Suppressor macrophage treated with lipopolysaccharide for 4 hours (primary cell): Measurements from ENCODE around the gene ACAP2.

Experiments
- DNase-seq: peaks from one replicate; pipeline ENCODE4 v3.0.0-alpha.2; 2020

The ACAP2 gene

GRCh38 chr3:195258449-195259153, 184.2 kb downstream of the ACAP2 start:
- no peak for DNase-seq

DNA sequence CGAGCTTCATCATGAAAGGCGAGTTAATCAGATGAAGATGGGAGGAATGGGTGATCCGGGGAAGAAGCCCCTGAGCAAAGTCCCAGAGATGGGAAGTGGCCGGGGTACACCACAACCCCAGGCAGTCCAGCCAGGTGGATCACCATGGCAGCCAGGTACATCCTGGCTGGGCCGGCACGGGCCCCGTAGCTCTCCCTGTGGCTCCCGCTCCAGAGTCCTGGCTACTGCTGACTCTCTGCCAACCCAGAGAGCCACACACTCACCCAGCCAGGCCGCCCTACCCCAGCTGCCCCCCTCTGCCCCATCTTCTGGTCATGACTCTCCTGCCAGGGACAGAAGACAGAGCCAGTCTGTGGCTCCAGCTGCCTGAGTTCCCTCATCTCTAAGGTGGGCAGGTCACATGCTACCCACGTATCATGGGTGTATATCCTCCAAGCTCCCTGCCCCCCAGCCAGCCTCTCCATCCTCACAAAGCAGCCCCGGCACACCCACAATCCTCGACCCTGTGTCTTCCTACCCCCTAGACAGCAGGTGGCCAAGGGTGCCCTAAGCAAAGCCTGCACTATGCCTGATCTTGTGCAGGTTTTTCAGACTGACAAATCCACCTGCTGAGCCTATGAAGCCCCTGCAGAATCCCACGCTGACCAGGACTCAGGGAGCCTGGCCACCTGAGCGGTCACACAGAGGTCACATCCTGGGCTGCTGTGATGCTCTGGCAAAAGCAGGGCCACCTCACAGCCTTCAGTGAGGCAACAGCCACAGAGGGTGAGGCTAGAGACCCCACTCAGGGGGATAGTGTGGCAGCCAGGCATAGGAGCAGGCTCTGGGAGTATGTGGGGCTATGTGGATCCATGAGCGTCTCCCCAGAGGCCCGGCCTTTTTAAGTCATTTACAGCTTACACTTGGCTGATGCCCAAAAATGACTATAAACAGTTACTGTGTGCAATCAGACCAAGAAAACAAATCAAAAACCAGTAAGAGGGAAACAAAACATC, 185.1 kb downstream of the ACAP2 start:
- no peak for DNase-seq

GRCh38 chr3:195256639-195257453, 186.0 kb downstream of the ACAP2 start:
- no peak for DNase-seq

DNA sequence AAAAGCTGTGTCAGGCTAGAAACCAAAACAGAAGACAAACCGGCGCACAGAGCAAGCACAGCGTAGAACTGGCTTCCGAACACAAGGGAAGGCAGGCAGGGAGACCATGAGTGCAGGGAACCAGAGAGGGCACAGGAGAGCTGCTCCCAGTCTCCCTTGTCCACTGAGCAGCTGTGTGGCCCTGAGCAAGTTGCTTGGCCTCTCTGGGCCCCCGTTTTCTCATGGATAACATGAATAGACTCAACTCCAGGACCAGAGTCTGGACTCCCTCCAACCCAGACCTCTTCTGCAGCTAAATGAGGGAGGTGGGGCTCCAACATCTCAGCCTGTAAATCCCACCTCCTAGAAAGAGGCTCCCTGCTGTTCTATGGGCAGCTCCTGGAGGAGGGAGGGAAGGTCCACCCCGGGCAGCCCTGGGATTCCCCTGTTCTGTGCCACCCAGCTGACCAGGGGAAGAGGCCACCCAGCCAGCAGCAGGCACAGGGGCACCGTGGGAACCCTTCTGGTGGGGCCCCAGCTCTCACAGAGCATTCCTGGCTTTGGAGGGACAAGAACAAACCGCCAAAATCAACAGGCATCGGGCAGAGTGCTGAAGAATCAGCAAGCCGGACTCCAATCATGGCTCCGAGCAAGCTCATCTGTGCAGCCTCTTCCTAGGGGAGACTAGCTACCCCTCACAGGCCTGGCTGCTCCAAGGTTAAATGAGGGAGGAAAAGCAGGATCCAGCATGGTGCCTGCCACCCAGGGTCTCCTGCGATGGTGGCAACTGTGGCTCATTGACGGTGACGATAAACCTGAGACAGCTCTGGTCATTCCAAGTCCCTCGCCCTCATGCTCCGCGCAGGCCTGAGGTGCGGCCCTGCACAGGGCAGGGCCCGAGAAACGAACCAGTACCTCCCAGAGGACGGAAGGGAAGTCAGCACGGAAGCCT, 187.0 kb downstream of the ACAP2 start:
- DNase-seq: no peak

DNA sequence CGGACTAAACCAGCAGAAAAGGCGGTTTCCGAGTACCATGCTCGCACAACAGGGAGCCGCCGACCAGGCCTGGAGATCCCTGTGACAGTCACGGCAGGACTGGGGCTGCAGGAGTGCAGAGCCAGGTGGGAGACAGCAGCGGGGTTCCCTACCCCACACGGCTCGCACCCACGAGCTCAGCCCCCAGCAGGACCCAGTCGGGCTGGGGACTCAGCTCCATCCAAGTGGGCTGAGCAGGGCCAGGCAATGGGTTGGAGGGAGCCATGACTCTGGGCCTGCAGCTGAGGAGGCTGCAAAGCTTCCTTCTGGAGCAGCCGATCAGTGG, 187.7 kb downstream of the ACAP2 start:
- no peak for DNase-seq

- no peak for DNase-seq
These were observed 188.2 kb downstream of the ACAP2 start for GRCh38 chr3:195254454-195255175.

GRCh38 chr3:195253923-195254432, 188.8 kb downstream of the ACAP2 start:
- DNase-seq: no peak

DNA sequence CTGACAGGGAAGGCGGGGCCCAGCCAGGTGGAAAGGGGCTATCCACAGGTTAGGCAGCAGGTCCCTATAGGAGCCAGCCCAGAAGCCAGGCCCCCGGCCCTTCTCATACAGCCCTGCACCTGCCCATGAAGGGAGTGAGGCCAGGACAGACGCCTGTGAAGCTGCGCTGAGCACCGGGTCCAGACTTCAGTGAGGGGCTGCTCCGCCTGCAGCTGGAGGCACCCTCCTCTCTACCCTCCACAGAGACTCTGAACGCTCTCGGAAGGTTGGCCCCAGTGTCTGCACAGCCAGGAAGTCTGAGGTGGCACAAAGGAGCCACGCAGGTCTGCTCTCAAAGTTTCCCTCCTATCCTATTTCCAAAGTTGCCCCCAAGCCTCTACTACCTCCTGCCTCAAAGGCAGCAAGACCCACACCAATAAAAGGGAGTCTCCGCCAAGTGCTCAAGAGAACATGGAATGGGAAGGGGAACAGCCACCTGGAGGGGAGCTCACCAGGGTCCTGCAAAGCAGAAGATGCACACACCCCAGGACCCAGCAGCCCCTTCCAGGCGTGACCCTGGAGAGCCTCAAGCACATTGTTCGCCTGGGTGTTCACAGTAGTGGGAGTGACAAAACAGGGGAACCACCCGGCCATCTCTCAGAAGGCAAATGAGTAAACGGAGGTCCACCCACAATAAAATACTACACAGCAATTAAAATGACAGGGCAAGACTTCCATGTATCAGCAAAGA, 191.3 kb downstream of the ACAP2 start:
- no peak for DNase-seq

DNA sequence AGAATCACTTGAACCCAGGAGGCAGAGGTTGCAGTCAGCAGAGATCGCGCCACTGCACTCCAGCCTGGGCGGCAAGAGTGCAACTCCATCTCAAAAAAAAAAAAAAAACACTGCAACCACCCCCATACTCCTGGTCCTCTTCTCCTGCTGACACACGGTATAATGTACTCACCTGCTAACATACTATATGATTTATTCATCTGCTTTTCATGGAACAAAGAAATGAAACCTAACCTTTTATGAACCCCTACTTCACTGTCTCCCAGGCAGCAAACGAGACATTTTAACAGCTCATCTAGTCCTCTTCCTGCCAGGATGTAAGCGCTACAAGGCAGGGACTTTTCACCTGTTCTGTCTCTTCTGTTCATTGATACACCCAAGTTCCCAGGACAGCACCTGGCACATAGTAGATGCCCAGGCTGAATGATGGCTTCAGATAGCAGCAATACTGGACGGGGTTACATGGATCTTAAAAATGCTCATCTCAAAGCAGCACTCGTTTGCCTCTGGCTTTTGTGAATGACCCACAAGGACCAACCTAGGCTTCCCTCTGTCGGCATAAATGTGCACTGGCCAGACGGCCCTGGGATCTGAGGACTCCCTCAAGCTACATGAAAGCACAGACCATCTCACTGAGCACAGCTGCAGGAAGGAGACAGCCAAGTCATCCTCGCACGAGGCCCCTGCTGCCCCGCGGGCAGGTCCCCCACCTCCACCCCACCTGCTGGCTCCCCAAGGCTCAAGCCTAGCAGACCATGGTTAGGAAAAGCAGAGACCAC, 192.2 kb downstream of the ACAP2 start:
- no peak for DNase-seq

DNA sequence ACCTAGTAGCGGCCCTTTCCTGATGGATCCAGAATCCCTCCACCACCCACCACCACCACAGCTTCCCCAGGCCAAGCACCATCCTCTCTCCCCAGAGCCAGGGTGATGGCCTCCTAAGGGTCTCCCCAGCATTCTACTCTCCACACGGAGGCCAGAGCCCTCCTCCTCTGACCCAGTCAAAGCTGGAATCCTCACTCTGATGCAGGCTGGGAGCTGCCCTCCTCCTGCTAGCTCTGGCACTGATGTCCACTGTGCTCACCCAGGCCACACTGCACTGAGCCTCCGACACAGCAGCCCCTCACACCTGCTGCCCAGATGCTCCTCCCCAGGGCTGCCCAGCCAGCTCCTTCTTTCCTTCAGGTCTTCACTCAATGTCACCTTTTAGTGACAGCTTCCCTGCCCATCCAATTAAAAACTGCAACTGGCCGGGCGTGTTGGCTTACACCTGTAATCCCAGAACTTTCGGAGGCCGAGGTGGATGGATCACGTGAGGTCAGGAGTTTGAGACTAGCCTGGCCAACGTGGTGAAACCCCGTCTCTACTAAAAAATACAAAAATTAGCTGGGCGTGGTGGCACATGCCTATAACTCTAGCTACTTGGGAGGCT, 192.9 kb downstream of the ACAP2 start:
- DNase-seq: no peak

DNA sequence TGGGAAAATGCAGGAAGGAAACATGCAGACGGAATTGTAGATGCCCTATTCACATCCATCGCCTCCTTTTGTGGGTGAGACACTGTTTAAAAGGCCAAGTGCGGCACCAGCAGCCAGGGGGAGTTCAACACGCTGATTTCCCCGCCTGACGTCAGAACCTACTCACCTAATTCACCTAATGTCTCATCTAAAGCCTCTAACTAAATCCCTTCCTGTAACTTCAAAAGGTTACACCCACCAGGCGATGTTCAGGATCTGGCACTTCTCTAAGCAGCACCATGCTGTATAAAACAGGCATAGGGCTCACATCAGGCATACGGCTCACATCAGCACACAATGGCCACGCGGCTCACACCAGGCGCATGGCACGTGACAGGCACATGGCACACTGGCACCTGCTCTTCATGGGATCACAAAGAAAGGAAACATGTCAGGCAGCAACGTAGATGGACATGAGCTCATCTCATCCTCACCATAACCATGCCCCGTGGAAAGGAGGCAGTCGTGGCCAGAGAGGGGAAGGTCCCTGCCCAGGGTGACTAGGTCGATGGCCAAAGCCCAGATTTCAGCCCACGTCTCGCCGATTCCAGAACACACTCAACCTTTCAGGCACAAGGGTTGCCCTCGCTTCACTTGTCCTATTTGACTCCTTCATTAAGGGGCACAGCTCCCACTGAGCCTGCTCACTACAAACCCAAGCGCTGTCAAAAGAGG, 193.6 kb downstream of the ACAP2 start:
- DNase-seq: no peak

DNA sequence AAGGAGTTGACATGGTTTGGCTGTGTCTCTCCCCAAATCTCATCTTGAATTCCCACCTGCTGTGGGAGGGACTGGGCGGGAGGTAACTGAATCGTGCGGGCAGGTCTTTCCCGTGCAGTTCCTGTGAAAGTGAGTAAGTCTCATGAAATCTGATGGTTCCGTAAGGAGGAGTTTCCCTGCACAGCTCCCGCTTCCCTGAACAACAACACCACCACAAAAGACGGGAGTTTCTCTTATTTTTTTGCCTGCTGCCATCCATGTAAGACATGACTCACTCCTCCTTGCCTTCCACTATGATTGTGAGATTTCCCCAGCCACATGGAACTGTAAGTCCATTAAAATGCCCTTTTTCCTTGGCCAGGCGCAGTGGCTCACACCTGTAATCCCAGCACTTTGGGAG, 194.5 kb downstream of the ACAP2 start:
- no peak for DNase-seq

DNA sequence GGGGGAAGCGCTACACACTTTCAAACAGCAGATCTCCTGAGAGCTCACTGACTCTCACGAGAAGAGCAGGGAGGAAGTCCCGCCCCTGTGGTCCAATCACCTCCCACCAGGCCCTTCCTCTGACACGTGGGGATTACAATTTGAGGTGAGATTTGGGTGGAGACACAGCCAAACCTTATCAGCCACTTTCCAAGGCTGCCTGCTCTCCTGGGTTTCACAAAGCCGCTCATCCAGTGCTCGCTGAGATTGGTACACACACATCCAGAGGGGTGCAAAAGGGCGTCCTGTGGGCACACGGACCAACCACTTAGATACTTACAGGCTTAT, 195.0 kb downstream of the ACAP2 start:
- no peak for DNase-seq

- DNase-seq: no peak
These were observed 195.5 kb downstream of the ACAP2 start for GRCh38 chr3:195247086-195247862.

DNA sequence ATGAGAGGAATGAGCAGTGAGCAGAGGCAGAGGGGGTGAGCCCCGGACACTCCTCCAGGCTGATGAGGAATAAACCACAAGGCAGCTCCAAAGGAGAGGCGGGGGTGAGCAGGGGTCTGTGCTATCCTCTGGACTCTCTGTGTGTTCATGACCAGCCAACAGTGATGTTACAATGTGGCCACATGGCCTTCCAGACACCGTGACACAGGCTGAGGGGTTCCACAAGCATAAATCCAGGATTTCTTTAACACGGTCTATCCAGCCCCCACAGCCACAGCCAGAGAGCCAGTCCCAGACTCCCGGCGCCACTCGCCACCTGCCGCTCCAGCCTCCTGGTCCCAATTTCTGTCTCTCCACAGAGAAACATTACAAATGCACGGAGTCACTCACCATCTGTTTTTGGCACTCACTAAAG, 196.2 kb downstream of the ACAP2 start:
- no peak for DNase-seq

GRCh38 chr3:195245531-195245951, 197.3 kb downstream of the ACAP2 start:
- no peak for DNase-seq

DNA sequence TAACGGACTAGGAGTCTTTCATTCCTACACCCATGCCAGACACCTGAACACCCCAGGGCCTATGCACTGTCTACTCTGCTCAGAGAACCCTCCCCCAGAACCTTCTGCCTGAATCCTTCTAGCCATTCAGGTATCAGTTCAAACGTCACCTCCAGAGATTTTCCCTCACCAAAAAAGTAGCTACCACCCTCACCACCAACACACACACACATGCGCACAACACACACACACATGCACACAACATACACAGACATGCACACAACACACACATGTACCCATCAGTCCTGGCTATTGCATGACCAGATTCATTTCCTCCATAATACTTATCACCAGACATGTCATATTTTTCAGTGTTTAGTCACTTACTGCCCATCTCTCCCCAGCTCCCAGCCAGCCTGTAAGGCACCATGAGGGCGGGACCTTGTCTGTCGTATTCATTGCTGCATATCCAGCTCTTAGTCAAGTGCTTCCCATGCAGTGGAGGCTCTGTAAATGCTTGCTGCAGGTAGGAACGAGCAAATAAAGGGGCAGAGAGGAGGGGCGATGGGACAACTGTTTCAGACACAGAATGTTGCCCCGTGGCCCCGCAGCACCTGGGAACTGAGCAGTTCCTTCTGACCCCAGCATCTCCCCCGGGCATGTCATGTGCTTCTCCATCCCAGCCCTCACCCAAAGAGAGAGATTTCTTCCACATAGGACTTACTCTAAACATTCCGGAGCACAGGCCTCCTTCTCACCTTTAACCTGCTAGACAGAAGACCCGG, 201.0 kb downstream of the ACAP2 start:
- DNase-seq: no peak
